GM10248 (cell line): ENCODE results near the gene ADSL.

Experiments used
- CTCF ChIA-PET: fragments of 300-600 bp; sonication (Branson Sonifier 250); formaldehyde crosslinking; extraction: SDS; loops from one replicate; lab custom pipeline; 2021; ENCODE audit warnings: antibody characterized with exemption; lab: Yijun Ruan, JAX
- POLR2A ChIA-PET: fragments of 350-650 bp; sonication (Branson Sonifier 250); formaldehyde crosslinking; extraction: SDS; loops from one replicate; lab custom pipeline; 2020; ENCODE audit warnings: antibody characterized with exemption; lab: Yijun Ruan, JAX
- DNase-seq: peaks from one replicate; pipeline ENCODE4 v3.0.0; 2012; ENCODE audit errors: extremely low spot score
- TF ChIP-seq, protein P1 (sequence below): IDR thresholded peaks from 2 replicates; pipeline ENCODE4 v1.5.1; 2012; ENCODE audit warnings: mild to moderate bottlenecking, low read depth; ENCODE audit errors: extremely low read depth, missing control alignments, control extremely low read depth

The ADSL gene

GRCh38 chr22:40346185-40347118 lies at the start of gene ADSL:
Gene ADSL, plus strand, starts transcription at chr22:40346500. Its CDS starts 59 bp downstream, at chr22:40346559.
- CTCF ChIA-PET = interaction anchor here (0.6 to 3.2 kb wide), 14 partner anchors 8 to 811 kb away, joined by 3 to 23 read pairs (median 6); no protein-coding TSS in a partner anchor

DNA sequence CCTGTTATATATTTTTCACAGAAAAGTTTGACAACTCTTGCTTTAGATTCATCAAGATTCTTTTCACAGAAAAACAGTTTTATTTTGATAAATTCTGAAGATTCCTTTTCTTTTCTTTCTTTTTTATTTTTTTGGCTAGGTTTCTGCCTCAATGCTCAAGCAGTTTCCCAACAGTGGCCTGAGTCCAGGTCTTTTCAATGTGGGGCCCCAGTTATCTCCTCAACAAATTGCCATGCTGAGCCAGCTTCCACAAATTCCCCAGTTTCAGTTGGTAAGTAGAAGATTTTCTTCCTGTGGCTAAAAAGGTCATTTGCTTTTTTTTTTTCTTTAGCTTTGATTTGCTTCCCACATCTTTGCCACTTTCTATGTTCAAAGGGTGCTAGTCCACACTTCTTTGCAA lies 46.0 kb upstream of the ADSL start:
- no peak for DNase-seq
- TF ChIP-seq, protein P1, sequence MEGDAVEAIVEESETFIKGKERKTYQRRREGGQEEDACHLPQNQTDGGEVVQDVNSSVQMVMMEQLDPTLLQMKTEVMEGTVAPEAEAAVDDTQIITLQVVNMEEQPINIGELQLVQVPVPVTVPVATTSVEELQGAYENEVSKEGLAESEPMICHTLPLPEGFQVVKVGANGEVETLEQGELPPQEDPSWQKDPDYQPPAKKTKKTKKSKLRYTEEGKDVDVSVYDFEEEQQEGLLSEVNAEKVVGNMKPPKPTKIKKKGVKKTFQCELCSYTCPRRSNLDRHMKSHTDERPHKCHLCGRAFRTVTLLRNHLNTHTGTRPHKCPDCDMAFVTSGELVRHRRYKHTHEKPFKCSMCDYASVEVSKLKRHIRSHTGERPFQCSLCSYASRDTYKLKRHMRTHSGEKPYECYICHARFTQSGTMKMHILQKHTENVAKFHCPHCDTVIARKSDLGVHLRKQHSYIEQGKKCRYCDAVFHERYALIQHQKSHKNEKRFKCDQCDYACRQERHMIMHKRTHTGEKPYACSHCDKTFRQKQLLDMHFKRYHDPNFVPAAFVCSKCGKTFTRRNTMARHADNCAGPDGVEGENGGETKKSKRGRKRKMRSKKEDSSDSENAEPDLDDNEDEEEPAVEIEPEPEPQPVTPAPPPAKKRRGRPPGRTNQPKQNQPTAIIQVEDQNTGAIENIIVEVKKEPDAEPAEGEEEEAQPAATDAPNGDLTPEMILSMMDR = no peak
- CTCF ChIA-PET = interaction anchor here (1.9 kb wide), 1 partner anchor 48 kb away, joined by 7 read pairs; no protein-coding TSS in a partner anchor
- POLR2A ChIA-PET = no interaction called here

More at GRCh38 chr22:40346185-40347118, at the start of gene ADSL:
- POLR2A ChIA-PET = interaction anchor here (0.5 to 1.3 kb wide), 5 partner anchors 25 to 823 kb away, joined by 3 to 5 read pairs (median 4); no protein-coding TSS in a partner anchor
- TF ChIP-seq, protein P1 = no peak
- peak; percentile 92 for DNase-seq

DNA sequence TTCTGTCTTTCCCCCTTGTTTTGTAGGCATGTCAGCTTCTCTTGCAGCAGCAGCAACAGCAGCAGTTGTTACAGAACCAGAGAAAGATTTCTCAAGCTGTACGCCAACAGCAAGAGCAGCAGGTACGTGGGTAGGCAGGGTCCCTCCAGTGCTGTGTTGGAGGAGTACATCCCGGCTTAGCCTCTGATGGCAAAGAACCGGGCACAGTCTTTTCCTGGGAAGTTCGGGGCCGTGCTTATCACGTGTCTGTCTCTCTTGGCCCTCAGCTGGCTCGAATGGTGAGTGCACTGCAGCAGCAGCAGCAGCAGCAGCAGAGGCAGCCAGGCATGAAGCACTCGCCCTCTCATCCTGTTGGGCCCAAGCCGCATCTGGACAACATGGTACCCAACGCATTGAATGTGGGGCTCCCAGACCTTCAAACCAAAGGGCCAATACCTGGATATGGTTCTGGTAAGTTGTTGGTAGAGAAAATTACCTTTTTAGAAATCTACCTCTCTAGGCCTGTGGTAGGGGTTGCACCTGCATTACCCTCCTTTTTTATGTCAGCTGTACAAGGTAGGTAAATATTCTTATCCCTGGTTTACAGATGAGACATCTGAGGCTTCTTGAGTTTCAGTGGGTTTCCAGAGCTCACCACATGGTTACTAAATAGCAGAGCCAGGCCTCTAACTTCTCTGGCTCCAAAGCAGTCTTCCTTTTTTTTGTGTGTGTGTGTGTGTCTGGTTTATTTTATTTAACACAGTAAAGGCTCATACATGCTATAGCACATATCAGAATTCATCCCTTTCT lies 45.2 kb upstream of the ADSL start:
- POLR2A ChIA-PET = no interaction called here
- CTCF ChIA-PET = interaction anchor here (1.9 kb wide), 1 partner anchor 47 kb away, joined by 7 read pairs; no protein-coding TSS in a partner anchor

DNA sequence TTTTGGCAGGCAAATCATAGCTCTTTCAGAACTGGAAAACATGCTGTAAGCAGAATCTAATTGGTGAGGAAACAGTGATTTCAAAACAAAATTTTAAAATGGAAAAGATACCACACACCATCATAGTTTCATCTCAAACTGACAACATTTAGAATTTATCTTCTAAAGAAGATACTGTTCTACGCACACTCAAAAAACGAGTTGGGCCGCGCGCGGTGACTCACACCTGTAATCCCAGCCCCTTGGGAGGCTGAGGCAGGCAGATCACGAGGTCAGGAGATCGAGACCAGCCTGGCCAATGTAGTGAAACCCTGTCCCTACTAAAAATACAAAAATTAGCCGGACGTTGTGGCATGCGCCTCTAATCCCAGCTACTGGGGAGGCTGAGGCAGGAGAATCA lies 44.2 kb upstream of the ADSL start:
- POLR2A ChIA-PET = no interaction called here
- TF ChIP-seq, protein P1 = no peak

More for the DNA sequence above, 45.2 kb upstream of the ADSL start:
- DNase-seq = peak; percentile 67
- TF ChIP-seq, protein P1 = no peak

GRCh38 chr22:40305625-40306024 lies 40.7 kb upstream of the ADSL start:
- POLR2A ChIA-PET = no interaction called here
- CTCF ChIA-PET = interaction anchor here (1.2 kb wide), 1 partner anchor 18 kb away, joined by 4 read pairs; no protein-coding TSS in a partner anchor

More for the DNA sequence above, 44.2 kb upstream of the ADSL start:
- DNase-seq = no peak
- CTCF ChIA-PET = no interaction called here

More at GRCh38 chr22:40305625-40306024, 40.7 kb upstream of the ADSL start:
- DNase-seq = no peak
- TF ChIP-seq, protein P1 = no peak
